Superior temporal gyrus (tissue), 1 donor: ENCODE results near the gene TNFRSF13B.
"Not testable (repeated sequence)": the region's sequence is repeated elsewhere in the genome, so short reads cannot be mapped to it uniquely, and the experiment has no call there.

Source experiments
- DNase-seq: peaks from one replicate; pipeline ENCODE4 v3.0.0-alpha.2; 2016; ENCODE audit errors: extremely low spot score

TNFRSF13B gene

DNA sequence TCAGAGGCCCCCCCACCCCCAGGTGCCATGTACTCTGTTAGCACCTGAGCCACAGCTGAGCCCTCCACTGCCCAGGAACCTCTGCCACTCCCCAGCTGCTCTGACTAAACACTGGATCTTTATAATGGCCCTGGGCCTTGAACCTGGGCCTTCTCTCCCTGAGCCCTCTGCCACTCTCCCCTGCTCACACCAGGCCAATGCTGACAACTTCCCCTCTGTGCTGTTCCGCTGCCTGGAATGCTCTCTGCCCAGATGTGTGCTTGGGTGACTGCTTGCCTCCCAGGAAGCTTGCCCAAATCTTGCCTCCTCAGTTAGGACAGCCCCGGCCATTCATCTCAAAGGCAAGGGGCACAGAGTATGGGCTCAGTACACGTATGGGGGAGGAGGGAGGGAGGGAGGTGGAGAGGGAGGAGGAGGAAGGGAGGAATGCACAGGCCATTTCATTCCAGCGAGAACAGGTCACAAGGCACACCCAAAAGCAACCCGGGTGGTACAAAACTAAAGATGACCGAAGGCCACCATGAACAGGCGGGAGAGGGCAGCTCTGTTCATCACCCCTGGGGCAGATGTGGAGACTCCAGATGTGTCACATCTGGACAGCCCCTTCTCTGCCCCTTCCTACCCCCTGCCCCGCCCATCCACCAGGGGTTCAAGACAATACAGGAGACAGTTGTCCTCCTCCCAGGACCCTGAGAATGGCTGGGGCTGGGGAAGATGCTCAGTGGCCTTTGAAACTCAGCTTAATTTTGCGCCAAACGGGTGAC lies 15.3 kb upstream of the TNFRSF13B start:
- DNase-seq, result no peak

DNA sequence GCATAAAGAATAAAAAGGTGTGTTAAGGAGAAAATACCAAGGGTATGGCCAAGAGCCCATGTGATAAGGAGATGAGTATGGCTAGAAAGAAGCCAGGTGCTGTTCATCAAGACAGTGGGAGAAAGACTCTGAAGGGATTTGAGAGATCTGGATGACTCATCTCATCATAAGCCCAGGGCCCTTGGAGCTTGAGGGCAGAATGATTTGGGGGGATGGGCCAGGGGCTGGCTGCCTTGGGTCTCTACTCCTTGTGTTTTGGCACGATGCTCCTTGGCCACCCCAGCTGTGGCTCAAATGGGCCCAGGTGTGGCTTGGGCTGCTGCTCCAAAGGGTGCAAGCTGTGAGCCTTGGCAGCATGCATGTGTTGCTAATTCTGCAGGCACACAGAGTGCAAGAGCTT lies 14.5 kb upstream of the TNFRSF13B start:
- no peak for DNase-seq

DNA sequence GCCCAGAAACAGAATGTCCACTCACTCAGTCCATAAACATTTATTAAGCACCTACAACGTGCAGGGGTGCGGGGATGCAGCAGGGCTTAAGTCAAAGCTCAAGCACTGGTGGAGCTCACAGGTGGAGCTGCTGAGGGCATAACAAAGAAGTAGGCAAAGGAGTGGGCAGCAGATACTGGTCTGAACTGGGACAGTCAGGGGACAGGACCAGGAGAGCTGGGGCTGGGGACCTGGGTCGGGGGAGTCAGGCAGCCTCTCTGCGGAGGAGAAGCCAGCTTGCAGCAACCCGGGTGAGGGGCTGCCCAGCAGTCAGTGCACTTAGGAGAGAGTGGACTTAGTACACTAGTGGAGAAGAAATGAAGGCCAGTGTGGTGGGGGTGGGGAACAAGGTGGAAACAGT lies 10.0 kb upstream of the TNFRSF13B start:
- DNase-seq, result no peak

DNA sequence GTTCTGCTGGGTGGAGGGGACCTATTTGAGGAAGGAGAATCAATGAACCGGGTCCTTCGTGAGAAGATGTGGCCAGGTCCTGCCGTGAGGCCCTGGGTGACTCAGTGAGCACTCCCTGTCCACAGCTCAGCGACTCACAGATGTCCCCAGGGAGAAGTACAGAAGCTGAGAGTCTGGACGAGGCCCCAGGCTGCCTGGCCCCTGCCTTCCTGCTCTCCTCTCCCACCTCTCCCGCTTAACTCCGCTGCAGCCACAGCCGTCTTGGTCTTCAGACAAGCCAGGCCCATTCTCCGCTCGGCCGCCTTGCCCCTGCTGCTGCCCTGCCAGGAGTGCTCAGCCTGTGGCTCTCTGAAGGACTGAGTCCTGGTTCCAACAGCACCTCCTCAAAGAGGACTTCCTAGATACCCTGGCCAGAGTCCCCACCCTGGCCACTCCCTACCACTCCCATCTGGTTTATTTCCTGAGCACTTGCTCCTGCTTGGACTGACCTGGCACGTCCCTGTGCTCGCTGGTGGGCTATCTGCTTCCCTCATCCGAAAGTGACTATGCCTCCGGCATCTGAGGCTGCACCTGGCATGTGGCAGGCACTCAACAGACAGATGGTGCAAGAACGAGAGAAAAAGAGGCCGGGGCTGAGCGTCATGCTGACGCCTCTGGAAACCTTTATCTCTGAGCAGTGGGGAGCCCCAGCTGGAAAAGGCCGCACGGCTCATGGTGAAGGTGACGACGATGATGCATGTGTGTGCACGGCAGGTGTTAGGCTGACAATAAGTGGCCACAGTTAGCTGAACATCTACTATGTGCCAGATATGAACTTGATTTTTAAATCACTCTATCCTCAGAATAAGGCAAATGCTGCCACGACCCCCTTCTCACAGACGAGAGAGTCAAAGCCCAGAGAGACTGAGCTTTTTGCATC lies 9.2 kb upstream of the TNFRSF13B start:
- no peak for DNase-seq

DNA sequence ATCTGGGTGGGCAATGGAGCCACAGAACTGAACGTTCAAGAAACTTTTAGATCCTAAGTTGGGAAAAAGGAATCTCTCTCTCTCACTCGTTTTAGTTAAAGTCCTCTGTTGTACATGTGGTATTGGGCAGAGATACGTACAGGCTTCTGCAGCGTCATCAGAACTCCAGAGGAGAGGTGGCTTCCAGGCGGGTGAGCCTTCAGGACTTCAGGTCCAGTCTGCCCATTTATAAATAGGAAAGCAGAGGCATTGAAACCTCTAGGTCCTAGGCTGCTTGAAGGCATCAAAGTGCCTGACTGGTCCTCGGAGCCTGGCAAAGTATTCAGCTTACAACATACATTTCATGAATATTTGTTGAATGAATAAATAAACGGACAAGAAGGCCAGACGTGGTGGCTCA lies 8.1 kb upstream of the TNFRSF13B start:
- no peak for DNase-seq

DNA sequence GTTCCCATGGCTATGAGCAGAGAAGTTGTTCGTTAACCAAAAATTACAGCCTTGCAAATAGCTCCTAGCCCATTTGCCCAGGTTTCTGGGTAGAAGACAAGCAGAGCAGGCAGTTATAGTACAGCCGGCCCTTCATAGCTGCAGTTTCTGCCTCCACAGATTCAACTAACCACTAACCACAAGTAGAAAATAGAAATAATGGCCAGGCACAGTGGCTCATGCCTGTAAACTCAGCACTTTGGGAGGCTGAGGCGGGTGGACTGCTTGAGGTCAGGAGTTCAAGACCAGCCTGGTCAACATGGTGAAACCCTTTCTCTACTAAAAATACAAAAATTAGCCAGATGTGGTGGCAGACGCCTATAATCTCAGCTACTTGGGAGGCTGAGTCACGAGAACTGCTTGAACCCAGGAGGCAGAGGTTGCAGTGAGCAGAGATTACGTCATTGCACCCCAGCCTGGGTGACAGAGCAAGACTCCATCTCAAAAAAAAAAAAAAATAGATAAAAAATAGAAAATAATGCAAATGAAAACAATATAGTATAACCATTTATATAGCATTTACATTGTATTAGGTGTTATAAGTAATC lies 7.4 kb upstream of the TNFRSF13B start:
- DNase-seq, result not testable (repeated sequence)

DNA sequence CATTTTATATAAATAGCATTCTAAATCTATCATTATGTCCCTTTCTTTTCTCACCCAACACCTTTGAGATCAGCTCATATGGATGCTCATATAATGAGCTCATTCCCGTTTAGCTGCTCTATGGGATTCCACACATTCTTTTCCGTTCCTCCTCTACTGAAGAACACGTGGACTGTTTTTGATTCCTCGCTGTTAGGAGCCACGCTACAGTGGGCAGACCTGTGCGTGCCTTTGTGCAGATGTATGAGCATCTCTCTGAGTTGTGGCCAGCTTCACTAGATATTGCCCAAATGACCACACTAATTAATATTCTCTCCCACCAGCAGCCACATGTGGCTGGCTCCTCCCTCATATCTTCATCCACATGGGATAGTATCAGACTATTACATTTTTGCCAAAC lies 6.0 kb upstream of the TNFRSF13B start:
- DNase-seq, result no peak

DNA sequence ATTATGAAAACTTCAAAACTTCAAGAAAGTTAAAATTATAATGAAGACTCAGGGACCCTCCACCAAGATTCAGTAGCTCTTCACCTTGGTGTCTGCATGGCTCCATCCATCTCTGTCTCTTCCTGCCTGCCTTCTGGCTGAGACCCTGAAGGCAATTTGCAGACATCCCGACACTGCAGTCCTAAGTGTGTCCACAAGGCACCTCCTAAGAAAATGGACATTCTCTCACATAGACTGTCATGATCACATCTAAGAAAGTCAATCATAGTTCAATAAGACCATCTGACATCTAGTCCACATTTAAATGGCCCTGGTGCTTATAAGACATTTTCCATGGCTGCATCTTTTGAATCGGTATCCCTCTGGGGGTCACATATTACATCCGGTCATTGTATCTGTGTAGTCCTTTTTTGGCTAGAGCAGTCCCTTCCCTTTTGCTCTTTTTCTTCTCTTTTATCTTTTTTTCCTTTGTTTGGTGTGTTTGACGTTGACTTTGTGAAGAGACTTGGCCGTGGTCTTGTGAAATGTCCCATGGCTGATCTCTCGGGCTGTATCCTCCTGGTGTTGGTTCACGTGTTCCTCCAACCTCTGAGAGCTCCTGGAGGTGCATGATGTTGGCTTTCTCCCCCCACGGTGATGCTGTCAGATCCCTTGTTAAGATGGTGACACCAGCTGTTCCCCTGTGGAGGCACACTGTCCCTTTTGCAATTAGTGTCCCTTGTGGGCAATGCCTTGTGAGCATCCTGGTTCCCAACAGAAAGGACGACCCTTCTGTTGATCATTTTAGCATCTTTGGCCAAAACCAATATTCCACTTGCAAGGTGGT lies 5.0 kb upstream of the TNFRSF13B start:
- no peak for DNase-seq

DNA sequence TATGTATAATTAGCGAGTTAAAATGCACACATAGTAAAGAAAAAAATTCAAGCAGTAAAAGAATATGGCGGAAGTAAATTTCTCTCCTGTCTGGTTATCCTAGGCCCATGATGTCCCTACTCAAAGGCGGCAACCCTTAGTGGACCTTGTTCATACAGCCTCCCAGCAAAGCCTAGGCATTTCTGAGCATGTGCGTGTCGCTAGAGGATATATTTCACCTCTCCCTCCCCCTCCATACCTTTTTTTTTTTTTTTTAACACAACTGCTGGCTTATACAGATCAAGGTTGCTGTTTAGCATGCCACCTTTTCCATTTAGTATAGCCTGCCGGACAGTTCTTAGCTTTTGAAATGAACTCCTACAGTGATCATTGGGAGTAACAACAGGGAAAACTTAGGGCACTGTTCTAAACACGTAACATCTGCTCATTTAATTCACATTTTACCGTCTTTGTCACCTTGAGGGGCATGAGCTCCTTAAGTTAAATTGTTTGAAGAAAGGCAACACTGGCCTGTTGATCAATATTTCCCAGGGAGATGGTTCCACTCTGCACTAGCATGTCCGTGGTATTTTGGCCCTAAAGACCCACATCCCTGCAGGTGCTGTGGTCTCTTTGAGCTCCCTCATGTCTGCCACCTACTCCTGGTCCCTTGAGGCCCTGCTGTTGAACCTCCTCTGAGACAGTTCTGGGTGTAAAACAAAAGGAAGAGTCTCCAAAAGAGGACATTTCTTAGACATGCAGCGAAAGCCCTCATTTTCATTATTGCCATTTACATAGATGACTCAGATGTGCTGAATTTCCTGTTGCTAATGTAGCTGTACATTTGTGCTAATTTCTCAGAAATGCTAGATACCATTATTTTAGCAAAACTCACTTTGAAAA lies 4.1 kb upstream of the TNFRSF13B start:
- DNase-seq, result no peak

DNA sequence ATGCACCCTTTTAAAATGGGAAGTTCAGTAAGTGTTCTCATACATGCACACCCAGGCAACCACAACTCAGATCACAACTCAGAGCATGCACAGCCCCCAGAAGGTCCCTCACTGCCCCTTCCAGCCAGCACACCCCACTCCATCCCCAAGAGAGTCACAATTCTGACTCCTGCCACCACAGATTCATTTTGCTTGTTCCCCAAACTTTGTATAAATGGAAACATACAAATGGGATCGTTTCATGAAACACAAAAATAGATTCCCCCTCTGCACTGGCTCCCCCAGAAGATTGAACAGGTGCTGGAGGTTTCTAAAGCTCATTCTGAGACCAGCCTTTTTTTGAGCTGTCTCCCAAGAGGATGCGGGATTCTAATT lies 3.3 kb upstream of the TNFRSF13B start:
- no peak for DNase-seq

DNA sequence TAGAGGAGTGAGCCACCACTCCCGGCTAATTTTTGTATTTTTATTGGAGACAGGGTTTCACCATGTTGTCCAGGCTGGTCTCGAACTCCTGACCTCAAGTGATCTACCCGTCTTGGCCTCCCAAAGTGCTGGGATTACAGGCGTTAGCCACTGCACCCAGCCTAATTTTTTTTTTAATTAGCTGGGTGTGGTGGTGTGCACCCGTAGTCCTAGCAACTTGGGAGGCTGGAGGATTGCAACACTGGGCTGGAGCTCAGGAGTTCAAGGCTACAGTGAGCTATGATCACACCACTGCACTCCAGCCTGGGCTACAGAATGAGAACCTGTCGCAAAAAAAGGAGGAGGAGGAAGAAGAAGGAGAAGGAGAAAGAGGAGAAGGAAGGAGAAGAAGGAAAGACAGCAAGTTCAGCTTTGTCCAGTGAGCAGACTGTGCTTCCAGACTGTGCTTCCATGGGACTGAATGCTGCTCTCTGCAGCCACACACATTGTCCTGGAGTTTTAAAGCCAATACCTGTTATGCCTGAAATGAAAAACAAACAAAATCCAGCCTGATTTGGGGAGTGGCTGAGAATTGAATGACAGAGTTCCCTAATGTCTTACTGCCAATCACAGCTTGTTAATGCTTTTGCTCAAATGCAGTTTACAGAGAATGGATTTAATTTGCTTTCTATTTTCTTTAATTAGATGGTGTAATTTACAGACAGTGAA lies 2.8 kb upstream of the TNFRSF13B start:
- no peak for DNase-seq

DNA sequence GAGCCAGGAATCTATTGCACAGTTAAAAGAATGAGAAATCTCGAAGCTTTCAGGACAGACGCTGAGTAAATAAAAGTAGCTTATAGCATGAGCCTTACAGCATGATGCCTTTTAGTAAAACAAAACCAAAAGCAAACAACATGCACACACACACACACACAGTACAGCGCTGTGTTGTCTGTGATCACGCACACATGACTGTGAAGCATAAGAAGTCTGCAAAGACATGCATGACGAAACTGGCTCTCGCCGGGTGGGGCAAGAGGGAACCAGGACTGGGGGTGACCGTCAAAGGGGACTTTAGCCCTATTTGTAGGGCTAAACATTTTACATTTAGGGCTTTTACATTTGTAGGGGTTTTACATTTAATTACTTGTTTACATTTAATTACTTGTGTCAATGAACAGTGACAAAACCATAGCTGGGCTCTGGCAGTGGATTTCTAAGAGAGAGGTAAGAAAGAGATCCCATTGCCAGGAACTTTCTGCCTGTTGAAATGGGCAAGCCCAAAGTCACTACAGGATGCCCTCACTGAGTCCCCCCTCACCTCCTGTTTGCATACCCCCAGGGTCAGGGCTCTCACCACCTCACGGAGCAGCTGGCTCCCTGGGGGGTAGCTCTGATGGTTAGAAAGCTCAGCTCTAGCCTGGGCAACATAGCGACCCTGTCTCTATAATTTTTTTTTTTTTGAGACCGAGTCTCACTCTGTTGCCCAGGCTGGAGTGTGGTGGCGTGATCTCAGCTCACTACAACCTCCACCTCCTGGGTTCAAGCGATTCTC lies 2.0 kb upstream of the TNFRSF13B start:
- no peak for DNase-seq

DNA sequence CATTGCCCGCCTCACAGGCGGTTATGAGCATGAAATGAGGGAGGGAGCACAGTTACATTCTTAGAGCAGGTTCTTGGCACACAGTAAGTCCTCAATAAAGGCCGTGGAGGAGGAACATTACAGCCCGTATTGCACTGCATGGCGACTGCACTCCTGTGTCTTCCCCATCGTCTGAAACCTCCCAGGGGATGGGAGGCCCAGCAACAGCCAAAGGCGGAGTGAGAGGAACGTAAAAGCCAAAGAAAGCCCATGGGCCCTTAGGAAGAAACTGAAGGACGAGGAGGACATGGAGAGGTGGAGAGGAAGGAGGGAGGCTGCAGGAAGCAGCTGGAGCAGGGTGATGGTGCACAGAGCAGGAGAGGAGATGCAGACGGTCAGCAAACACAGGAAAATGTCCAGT lies 1.1 kb upstream of the TNFRSF13B start:
- not testable (repeated sequence) for DNase-seq

DNA sequence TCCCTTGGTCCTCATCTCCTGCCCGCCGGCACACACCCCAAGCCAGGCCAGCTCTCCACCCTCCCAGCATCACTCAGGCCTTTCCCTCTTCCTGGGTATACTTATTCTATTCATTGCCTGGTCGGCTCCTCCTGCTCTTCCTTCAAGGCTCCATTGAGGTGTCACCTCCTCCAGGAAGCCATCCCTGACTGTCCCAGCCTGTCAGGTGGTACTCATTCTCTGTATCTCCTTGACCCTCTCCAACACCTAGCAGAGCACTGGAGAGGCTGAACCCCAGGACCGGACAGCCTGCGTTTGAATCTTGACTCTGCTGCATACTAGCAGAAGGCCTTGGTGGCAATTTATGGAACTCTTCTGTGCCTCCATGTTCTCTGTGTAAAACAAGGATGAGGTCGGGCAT lies 428 bp upstream of the TNFRSF13B start:
- no peak for DNase-seq

DNA sequence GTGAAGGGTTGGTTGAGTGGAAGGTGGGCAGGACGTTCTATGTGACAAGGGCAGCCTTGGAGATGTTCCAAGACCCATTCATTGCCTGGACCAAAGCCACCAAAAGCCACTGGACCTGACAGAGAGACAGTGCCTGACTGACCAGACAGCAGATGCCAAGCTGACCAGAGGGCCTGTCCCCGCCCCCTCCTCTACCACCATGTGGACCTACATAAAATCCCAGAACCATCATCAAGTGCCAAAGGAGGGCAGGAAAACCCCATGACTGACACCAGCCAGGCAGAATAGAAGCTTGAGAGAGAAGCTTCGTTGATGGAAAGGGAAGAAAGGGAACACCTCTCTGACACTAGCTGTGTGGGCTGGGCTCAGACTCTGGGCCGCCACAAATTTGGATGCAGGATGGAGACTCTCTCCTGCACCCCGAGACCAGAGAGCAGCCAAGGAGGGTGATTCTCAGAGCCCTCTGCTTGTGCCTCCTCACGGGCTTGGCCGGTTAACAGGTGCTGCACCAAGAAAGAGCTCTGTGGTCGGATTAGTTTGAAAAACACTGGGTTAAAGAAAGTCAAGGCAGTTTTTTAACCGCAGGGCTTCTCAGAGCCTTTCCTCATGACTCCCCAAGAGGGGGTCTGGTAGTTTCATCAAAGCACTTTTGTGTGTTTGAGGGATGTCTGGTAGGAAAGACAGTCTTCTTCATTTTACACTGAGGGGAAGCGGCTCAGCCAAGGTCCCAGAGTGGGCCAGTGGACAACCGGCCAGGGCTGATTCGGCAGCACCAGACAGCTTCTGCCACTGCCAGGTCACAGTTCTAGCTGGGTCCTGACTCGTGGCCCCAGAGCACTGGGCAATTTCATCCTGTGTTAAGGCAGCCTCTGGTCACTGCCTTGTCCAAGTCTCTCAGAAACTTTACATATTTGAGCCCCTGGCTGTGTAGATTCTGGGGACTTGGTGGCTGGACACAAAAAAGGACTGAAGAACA lies 1.7 kb downstream of the TNFRSF13B start:
- DNase-seq, result no peak

DNA sequence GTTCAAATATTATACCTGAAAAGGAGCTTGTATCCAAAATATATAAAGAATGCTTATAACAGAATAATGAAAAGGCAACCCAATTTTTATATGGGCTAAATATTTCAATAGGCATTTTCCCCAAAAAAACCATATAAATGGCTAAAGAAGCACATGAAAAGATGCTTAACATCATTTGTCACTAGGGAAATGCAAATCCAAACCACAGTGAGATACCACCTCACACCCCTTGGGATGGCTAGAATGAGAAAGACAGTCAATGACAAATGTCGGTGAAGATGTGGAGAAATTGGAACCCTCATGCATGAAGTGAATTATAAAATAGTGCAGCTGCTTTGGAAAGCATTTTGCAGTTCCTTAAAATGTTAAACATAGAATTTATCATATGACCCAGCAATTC lies 3.1 kb downstream of the TNFRSF13B start:
- no peak for DNase-seq

DNA sequence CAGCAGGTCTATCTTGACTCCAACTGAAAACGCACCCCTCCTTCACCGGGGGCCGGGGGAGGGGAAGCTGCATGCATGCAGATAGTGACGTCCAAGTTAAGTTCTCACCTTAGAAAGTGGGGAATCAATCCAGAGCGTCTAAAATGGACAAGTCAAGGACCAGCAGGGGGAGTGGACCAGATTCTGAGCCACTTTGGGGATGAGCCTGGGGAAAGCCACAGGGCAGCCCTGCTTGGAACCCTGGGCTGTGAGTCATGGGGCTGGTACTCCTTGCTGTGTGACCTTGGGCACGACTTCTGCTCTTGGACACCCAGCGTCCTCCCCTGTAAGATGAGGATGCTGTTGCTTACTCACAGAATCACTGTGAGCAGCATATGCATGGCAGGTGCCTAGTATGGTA lies 9.1 kb downstream of the TNFRSF13B start:
- no peak for DNase-seq

DNA sequence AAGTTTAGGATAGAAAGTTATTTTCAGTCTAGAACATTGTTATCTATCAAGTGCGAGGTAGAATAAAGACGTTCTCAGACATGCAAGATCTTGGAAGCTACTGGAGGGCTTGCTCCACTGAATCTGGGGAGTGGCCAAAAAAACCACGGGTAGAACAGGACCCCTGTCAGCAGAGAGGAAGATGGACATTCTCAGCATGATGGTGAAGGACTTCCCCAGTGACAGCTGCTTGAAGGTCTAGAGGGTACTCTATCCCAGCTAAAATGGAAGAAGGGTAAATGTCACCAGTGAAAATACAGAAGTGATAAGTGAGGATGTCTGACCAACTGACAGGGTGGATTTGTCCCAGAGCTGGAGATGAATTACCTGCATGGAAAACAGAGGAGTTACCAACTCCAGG lies 10.1 kb downstream of the TNFRSF13B start:
- DNase-seq, result no peak
